Neural cell (in vitro differentiated cells): ENCODE results near the gene EQTN. TPM values are rescaled to one million over a fixed set of nuclear protein-coding genes. Genes with fewer than 3 reads are reported as not detected.

Experiments
- H2AFZ ChIP-seq: fragments of 200-600, 300-800 bp; sonication (generic), shearing (Covaris generic); 2 replicates; pipeline ENCODE4 v1.6.0; 2014; ENCODE audit warnings: low read depth, mild to moderate bottlenecking, antibody characterized with exemption, low read length, moderate library complexity
- H3F3A ChIP-seq: fragments of 200-600 bp; shearing (Covaris generic); 2 replicates; pipeline ENCODE4 v1.6.1; 2016; ENCODE audit warnings: mild to moderate bottlenecking, moderate library complexity, mixed read lengths, antibody characterized with exemption, low read length; ENCODE audit not compliant: insufficient read depth, poor library complexity, severe bottlenecking
- H3K27ac ChIP-seq: fragments of 200-600, 300-800 bp; sonication (generic), shearing (Covaris generic); 2 replicates; pipeline ENCODE4 v1.5.1; 2014; ENCODE audit warnings: mild to moderate bottlenecking, low read length, moderate library complexity
- H3K27me3 ChIP-seq: fragments of 300-800, 200-600 bp; sonication (generic), shearing (Covaris generic); 2 replicates; pipeline ENCODE4 v1.6.0; 2014; ENCODE audit warnings: mild to moderate bottlenecking, low read depth, low read length, moderate library complexity; ENCODE audit not compliant: insufficient read depth
- H3K36me3 ChIP-seq: fragments of 300-800, 200-600 bp; sonication (generic), shearing (Covaris generic); 2 replicates; pipeline ENCODE4 v1.5.1; 2014; ENCODE audit warnings: mild to moderate bottlenecking, antibody characterized with exemption, low read length, moderate library complexity; ENCODE audit not compliant: insufficient read depth
- H3K4me2 ChIP-seq: fragments of 300-800, 200-600 bp; sonication (generic), shearing (Covaris generic); 2 replicates; pipeline ENCODE4 v1.6.0; 2014; ENCODE audit warnings: mild to moderate bottlenecking, low read length
- H3K4me3 ChIP-seq: fragments of 300-800, 200-600 bp; sonication (generic), shearing (Covaris generic); 2 replicates; pipeline ENCODE4 v1.5.1; 2014; ENCODE audit warnings: mild to moderate bottlenecking, low read length, moderate library complexity
- H3K79me2 ChIP-seq: fragments of 200-600 bp; shearing (Covaris generic); replicated peaks from 2 replicates; pipeline ENCODE4 v1.6.0; 2014; ENCODE audit warnings: mild to moderate bottlenecking, low read length, moderate library complexity; ENCODE audit not compliant: insufficient read depth
- H3K9ac ChIP-seq: fragments of 300-800, 200-600 bp; sonication (generic), shearing (Covaris generic); 2 replicates; pipeline ENCODE4 v1.6.1; 2016; ENCODE audit warnings: mild to moderate bottlenecking, low read length, mixed read lengths
- H3K9me2 ChIP-seq: fragments of 200-600 bp; shearing (Covaris generic); 2 replicates; pipeline ENCODE4 v1.6.1; 2016; ENCODE audit warnings: mild to moderate bottlenecking, low read length, mixed read lengths; ENCODE audit not compliant: insufficient read depth
- H3K9me3 ChIP-seq: fragments of 200-600, 300-800 bp; sonication (generic), shearing (Covaris generic); 2 replicates; pipeline ENCODE4 v1.6.1; 2016; ENCODE audit warnings: mild to moderate bottlenecking, mixed run types, low read length, moderate library complexity, mixed read lengths
- H4K20me1 ChIP-seq: fragments of 200-600 bp; shearing (Covaris generic); 2 replicates; pipeline ENCODE4 v1.6.1; 2016; ENCODE audit warnings: mild to moderate bottlenecking, mixed run types; ENCODE audit not compliant: insufficient read depth
- CTCF ChIP-seq: fragments of 450-650 bp; IDR thresholded peaks from 2 replicates; pipeline ENCODE4 v1.5.1; 2014; ENCODE audit warnings: antibody characterized with exemption, mild to moderate bottlenecking, moderate library complexity; ENCODE audit not compliant: poor library complexity, severe bottlenecking
- EP300 ChIP-seq: fragments of 450-650 bp; conservative IDR thresholded peaks from 2 replicates; pipeline ENCODE4 v1.6.1; 2014; ENCODE audit warnings: antibody characterized with exemption, mild to moderate bottlenecking, moderate library complexity; ENCODE audit not compliant: poor library complexity, severe bottlenecking
- EZH2 ChIP-seq: fragments of 200-600, 300-800 bp; shearing (Covaris generic), sonication (generic); IDR thresholded peaks from 2 replicates; pipeline ENCODE4 v1.6.1; 2014; ENCODE audit warnings: antibody characterized with exemption, low read length, borderline replicate concordance, mild to moderate bottlenecking; ENCODE audit not compliant: insufficient read depth, poor library complexity, severe bottlenecking
- MXI1 ChIP-seq: fragments of 450-650 bp; conservative IDR thresholded peaks from 2 replicates; pipeline ENCODE4 v1.6.1; 2014; ENCODE audit warnings: antibody characterized with exemption, mild to moderate bottlenecking; ENCODE audit not compliant: poor library complexity, severe bottlenecking
- POLR2AphosphoS5 ChIP-seq: IDR thresholded peaks from 2 replicates; pipeline ENCODE4 v1.6.1; 2012
- RAD21 ChIP-seq: fragments of 450-650 bp; conservative IDR thresholded peaks from 2 replicates; pipeline ENCODE4 v1.6.1; 2014; ENCODE audit warnings: antibody characterized with exemption, mild to moderate bottlenecking, moderate library complexity
- REST ChIP-seq: IDR thresholded peaks from 2 replicates; pipeline ENCODE4 v1.6.1; 2012; ENCODE audit warnings: borderline replicate concordance
- SMC3 ChIP-seq: fragments of 450-650 bp; conservative IDR thresholded peaks from 2 replicates; pipeline ENCODE4 v1.6.1; 2014; ENCODE audit warnings: antibody characterized with exemption, mild to moderate bottlenecking, moderate library complexity; ENCODE audit not compliant: poor library complexity
- TAF1 ChIP-seq: IDR thresholded peaks from 2 replicates; pipeline ENCODE4 v1.6.1; 2012; ENCODE audit warnings: low read depth
- polyA plus RNA-seq: library from polyadenylated mRNA; depleted of rRNA; stranded (reverse); fragments of >200 nt; gene quantifications from 2 replicates; pipeline ENCODE4 v1.2.3, GENCODE V29; 2014

EQTN gene
- polyA plus RNA-seq, 1 donor from 2014 or later, result not detected

- Histone ChIP-seq H3K27ac (no peak overlapping the region), H2AFZ (no peak overlapping the region), H3K4me3 (no peak overlapping the region), H4K20me1 (no peaks in the 10 kb centered on the region), H3K27me3 (no peaks in the 10 kb centered on the region), H3K36me3 (no peaks in the 10 kb centered on the region), H3K4me2 (no peak overlapping the region), H3K9me3 (no peaks in the 10 kb centered on the region), H3K9ac (no peak overlapping the region), H3K79me2 (no peaks in the 10 kb centered on the region), H3K9me2 (no peaks in the 10 kb centered on the region), H3F3A (no peaks in the 10 kb centered on the region)
- TF ChIP-seq EP300 (no peak), CTCF (no peak), POLR2AphosphoS5 (no peak), RAD21 (no peak), SMC3 (no peak), EZH2 (no peak), MXI1 (no peak), TAF1 (no peak), REST (no peak)
Observed at GRCh38 chr9:27336829-27337228, 39.9 kb upstream of the EQTN start.

GRCh38 chr9:27336126-27336525 lies 39.2 kb upstream of the EQTN start:
- no peaks in the 10 kb centered on the region for H3K36me3 ChIP-seq
- no peak for TF ChIP-seq MXI1
- no peaks in the 10 kb centered on the region for H4K20me1 ChIP-seq
- no peak overlapping the region for H3K4me2 ChIP-seq
- no peaks in the 10 kb centered on the region for H3F3A ChIP-seq
- H2AFZ ChIP-seq, result no peak overlapping the region
- no peak overlapping the region for H3K27ac ChIP-seq
- H3K9me3 ChIP-seq, result no peaks in the 10 kb centered on the region
- H3K27me3 ChIP-seq, result no peaks in the 10 kb centered on the region
- H3K9me2 ChIP-seq, result no peaks in the 10 kb centered on the region
- H3K4me3 ChIP-seq, result no peak overlapping the region
- no peak overlapping the region for H3K9ac ChIP-seq
- no peaks in the 10 kb centered on the region for H3K79me2 ChIP-seq

GRCh38 chr9:27335075-27335474 lies 38.1 kb upstream of the EQTN start:
- H3K4me2 ChIP-seq, result no peak overlapping the region
- H3K9me3 ChIP-seq, result no peaks in the 10 kb centered on the region
- H3K9ac ChIP-seq, result no peak overlapping the region
- H3K79me2 ChIP-seq, result no peaks in the 10 kb centered on the region
- H3K9me2 ChIP-seq, result no peaks in the 10 kb centered on the region
- no peak overlapping the region for H3K27ac ChIP-seq
- no peak overlapping the region for H3K4me3 ChIP-seq
- TF ChIP-seq EZH2 (no peak), CTCF (no peak), SMC3 (no peak), TAF1 (no peak), MXI1 (no peak), REST (no peak), EP300 (no peak), RAD21 (no peak), POLR2AphosphoS5 (no peak)
- no peaks in the 10 kb centered on the region for H3K36me3 ChIP-seq
- H3F3A ChIP-seq, result no peaks in the 10 kb centered on the region
- H4K20me1 ChIP-seq, result no peaks in the 10 kb centered on the region
- no peak overlapping the region for H2AFZ ChIP-seq
- H3K27me3 ChIP-seq, result no peaks in the 10 kb centered on the region
